NOMO-1 treated with DMSO at 0.1 percent for 48 hours (cell line): ENCODE results near the gene PAQR6.
"Not testable (repeated sequence)": the region's sequence is repeated elsewhere in the genome, so short reads cannot be mapped to it uniquely, and the experiment has no call there.

Experiments
- DNase-seq: peaks from one replicate; lab custom pipeline; 2025; ENCODE audit not compliant: unreplicated experiment; lab: John Stamatoyannopoulos, UW

The PAQR6 gene

DNA sequence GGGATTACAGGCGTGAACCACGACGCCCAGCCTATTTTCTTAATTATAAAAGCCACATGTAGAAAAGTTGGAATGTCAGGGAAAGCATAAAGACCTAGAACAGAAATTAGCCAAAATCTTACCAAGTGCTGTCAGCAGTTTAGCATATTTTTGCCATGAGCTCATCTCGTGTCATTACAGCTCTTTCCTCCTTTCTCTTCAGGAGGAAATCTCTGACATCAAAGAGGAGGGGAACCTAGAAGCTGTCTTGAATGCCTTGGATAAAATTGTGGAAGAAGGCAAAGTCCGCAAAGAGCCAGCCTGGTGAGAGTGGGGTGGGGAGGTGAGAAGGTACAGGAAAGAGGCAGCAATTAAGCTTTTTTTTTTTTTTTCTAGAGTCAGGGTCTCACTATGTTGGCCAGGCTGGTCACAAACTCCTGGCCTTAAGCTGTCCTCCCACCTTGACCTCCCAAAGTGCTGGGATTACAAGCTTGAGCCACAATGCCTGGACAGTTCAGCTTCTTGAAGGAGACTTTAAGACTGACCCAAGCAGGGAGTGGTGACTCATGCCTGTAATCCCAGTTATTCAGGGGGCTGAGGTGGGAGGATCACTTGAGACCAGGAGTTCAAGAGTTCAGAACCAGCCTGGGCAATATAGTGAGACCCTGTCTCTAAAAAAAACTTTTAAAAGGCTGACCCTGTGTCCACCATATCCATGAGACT, 14.3 kb downstream of the PAQR6 start:
- no peak for DNase-seq

GRCh38 chr1:156232201-156232894, 15.5 kb downstream of the PAQR6 start:
- no peak for DNase-seq

DNA sequence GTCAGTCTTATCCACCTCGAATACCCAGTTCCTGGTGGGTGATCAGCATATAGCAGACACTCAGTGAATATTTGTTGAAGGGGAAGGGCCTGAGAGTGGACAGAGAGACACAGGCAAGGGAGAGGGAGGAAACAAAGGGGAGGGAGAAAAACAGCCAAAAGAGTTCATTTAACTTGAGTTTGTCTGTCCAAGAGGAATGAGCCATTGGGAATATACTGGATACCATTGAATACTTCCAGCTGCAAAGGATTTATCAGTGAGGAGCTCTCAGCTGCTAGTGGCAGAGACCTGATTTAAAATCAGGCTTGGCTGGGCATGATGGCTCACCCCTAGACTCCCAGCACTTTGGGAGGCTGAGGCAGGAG, 17.4 kb downstream of the PAQR6 start:
- DNase-seq: no peak

GRCh38 chr1:156229809-156230472, 17.9 kb downstream of the PAQR6 start:
- no peak for DNase-seq

- DNase-seq: no peak
These were observed 19.4 kb downstream of the PAQR6 start for GRCh38 chr1:156228501-156228900.

DNA sequence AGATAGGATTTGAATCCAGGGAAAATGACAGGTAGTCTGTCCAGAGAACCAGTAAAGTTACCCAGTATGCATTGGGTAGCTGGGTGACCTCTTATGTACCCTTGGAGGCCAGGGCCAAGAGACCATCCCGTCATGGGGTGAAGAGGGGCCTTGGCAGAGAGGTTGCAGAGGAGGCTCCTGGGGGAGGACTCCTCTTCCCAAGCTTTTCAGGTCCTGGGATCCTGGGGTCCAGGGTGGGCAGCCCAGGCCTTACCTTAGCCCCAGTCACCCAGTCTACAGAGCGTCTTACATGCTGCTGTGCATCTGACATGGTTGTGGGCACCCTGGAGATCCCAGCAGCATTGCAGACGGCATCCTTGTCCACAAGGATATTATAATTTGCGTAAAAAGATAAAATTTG, 21.1 kb downstream of the PAQR6 start:
- DNase-seq: no peak

GRCh38 chr1:156226116-156226538, 21.7 kb downstream of the PAQR6 start:
- DNase-seq: no peak

DNA sequence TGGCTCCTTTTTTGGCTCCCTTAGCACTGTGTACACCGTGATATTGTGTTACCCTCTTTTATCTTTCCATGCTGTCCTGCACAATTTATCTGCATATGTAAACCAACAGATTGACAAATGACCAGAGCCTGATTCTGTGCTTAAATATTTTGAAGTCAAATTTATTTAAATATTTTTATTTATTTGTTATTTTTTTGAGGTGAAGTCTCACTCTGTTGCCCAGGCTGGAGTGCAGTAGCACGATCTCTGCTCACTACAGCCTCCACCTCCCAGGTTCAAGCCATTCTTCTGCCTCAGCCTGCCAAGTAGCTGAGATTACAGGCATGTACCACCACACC, 22.2 kb downstream of the PAQR6 start:
- DNase-seq: no peak

GRCh38 chr1:156221986-156222692, 25.7 kb downstream of the PAQR6 start:
- no peak for DNase-seq

- DNase-seq: no peak
These were observed 27.6 kb downstream of the PAQR6 start for GRCh38 chr1:156220226-156220625.

GRCh38 chr1:156217871-156218270, 30.0 kb downstream of the PAQR6 start:
- peak; percentile 48 for DNase-seq

DNA sequence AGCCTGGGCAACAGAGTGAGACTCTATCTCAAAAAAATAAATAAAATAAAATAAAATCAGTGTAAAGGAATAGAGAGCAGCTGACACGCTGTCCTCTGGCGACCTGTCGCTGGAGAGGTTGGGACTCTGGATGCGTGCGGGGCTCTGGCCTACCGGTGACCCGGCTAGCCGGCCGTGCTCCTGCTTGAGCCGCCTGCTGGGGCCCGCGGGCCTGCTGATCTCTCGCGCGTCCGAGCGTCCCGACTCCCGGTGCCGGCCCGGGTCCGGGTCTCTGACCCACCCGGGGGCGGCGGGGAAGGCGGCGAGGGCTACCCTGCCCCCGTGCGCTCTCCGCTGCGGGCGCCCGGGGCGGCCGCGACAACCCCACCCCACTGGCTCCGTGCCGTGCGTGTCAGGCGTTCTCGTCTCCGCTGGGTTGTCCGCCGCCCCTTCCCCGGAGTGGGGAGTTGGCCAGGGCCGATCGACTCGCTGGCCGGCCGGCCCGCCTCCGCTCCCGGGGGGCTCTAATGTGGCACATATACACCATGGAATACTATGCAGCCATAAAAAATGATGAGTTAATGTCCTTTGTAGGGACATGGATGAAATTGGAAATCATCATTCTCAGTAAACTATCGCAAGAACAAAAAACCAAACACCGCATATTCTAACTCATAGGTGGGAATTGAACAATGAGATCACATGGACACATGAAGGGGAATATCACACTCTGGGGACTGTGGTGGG, 31.3 kb downstream of the PAQR6 start:
- DNase-seq: not testable (repeated sequence)

GRCh38 chr1:156214024-156214748, 33.7 kb downstream of the PAQR6 start:
- no peak for DNase-seq

DNA sequence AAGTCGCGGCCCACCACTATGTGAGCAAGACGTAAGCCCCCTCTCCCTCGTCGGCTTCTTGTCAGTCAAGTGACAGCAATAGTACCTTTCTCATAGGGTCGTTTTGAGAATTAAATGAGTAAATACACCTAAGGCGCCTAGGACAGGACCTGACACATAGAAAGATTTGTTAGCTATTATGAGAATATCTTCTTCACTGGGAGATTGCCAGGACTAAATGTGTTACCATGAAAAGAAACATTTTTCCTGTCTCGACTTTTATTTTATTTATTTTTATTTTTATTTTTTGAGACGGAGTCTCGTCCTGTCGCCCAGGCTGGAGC, 34.3 kb downstream of the PAQR6 start:
- no peak for DNase-seq

DNA sequence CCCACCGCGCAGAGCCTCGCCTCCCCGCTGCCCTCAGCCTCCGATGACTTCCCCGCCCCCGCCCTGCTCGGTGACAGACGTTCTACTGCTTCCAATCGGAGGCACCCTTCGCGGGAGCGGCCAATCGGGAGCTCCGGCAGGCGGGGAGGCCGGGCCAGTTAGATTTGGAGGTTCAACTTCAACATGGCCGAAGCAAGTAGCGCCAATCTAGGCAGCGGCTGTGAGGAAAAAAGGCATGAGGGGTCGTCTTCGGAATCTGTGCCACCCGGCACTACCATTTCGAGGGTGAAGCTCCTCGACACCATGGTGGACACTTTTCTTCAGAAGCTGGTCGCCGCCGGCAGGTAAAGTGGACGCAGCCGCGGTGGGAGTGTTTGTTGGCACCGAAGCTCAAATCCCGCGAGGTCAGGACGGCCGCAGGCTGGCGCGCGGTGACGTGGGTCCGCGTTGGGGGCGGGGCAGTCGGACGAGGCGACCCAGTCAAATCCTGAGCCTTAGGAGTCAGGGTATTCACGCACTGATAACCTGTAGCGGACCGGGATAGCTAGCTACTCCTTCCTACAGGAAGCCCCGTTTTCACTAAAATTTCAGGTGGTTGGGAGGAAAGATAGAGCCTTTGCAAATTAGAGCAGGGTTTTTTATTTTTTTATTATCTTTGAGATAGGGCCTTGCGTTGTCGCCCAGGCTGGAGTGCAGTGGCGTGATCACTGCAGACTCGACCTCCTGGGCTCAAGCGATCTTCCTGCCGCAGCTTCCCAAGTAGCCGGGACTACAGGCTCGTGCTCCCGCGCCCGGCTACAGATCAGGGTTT, 34.8 kb downstream of the PAQR6 start, which contains the start of gene PMF1:
PMF1 (plus strand) TSS at position 175 of the 811 bp plus-strand sequence; CDS start at position 184, 9 bp downstream.
- DNase-seq: peak; percentile 92

- no peak for DNase-seq
These were observed 35.7 kb downstream of the PAQR6 start for GRCh38 chr1:156212130-156212529.

DNA sequence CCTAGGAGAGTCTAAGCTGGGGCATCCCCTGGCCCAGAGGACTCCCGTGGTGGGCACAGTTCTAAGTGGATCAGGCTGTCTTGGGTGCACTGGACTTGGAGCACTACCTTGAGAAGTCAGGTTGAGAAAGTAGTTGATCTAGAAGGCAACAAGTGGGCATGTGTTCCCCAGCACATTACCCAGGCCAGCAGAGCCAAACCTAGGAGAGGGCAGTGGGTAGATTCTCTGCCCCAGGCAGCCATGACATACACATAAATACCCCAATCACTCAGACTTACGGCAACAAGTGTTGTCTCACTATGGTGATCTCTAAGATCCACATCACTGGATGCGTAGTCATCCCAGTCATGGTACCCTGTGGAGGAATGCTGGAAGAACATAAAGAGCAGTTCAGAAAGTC, 36.6 kb downstream of the PAQR6 start:
- no peak for DNase-seq

DNA sequence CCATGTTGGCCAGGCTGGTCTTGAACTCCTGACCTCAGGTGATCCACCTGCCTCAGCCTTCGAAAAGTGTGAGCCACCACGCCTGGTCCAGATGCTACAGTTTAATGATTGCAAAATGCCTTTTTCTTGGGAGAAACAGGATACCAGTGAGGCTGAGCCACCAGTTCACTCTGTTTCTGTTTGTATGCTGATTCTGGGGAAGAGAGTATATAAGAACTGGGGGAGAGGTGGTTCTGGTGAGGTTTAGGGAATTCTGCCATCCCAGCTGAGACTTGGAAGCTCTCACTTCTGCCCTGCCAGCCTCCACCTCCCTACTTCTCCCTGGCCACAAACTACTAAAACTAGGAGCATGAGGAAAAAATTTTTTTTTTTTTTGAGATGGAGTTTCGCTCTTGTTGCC, 43.2 kb downstream of the PAQR6 start:
- DNase-seq: no peak

GRCh38 chr1:156203331-156203730, 44.5 kb downstream of the PAQR6 start:
- DNase-seq: no peak

GRCh38 chr1:156200044-156200443, 47.8 kb downstream of the PAQR6 start:
- no peak for DNase-seq
